ENCODE data around the gene SMIM20. TPM values are rescaled to one million over a fixed set of nuclear protein-coding genes. Genes with fewer than 3 reads are reported as not detected.

Gene SMIM20
- total and polyA plus RNA-seq, 9 of the 15 experiments (the other 6 are each of a cell fraction or from before 2014, with no cell fraction given): 25.1 to 51.0 (median 38.9) TPM

GRCh38 chr4:25915353-25915705 is 1.3 kb downstream of the SMIM20 start (continued):
- no peak for TF ChIP-seq SFPQ (IDR thresholded peaks at IDR 0.05; ENCODE audit: low read depth, low read length)
- TF ChIP-seq CXXC5 (CRISPR knock-in tag; IDR thresholded peaks at IDR 0.05): peak; percentile 35; the same call in 1 of the 2 replicates
- TF ChIP-seq ZNF707 (CRISPR knock-in tag; conservative IDR thresholded peaks at IDR 0.05): no peak
- TF ChIP-seq NFIX (CRISPR knock-in tag; IDR thresholded peaks at IDR 0.05; ENCODE audit: low read depth): no peak
- no peak for TF ChIP-seq ZHX1 (conservative IDR thresholded peaks at IDR 0.05; ENCODE audit: low read length)
- no peak for TF ChIP-seq THRAP3 (IDR thresholded peaks at IDR 0.05; ENCODE audit: borderline replicate concordance)
- TF ChIP-seq ZNF639 (CRISPR knock-in tag; conservative IDR thresholded peaks at IDR 0.05 in 1 of 2, IDR thresholded peaks at IDR 0.05 in 1 of 2): peak in 1 of 2 experiments; percentile 52; a peak in 1 of 4 replicates
- TF ChIP-seq ZBTB1 (CRISPR knock-in tag; IDR thresholded peaks at IDR 0.05; ENCODE audit: borderline replicate concordance, low read depth): no peak
- peak; percentile 53; the same call in 1 of the 2 replicates for TF ChIP-seq GATAD2B (IDR thresholded peaks at IDR 0.05; ENCODE audit: borderline replicate concordance)
- TF ChIP-seq STAT5A (IDR thresholded peaks at IDR 0.05; ENCODE audit: borderline replicate concordance, low read length): peak; percentile 73; the same call in 1 of the 2 replicates
- TF ChIP-seq MAFK (IDR thresholded peaks at IDR 0.05; ENCODE audit: low read length): 0 out of 2 replicates have a peak, but pooled peaks have one; percentile 14
- TF ChIP-seq ZNF146 (CRISPR knock-in tag; IDR thresholded peaks at IDR 0.05; ENCODE audit: unreplicated experiment): no peak
- TF ChIP-seq RBM15 (IDR thresholded peaks at IDR 0.05; ENCODE audit: insufficient read depth, low read length): no peak
- peak; percentile 48; the same call in 1 of the 2 replicates for TF ChIP-seq GATAD2A (IDR thresholded peaks at IDR 0.05)
- TF ChIP-seq CCNT2 (IDR thresholded peaks at IDR 0.05; ENCODE audit: borderline replicate concordance, extremely low read depth, insufficient read length, low read depth, low read length): peak; percentile 20
- TF ChIP-seq ZBTB17 (CRISPR knock-in tag; IDR thresholded peaks at IDR 0.05): no peak
- TF ChIP-seq HNRNPL (IDR thresholded peaks at IDR 0.05; ENCODE audit: low read depth, low read length): no peak
- no peak for TF ChIP-seq TSC22D4 (tag; IDR thresholded peaks at IDR 0.05)
- peak in 1 of 2 experiments; percentile 40; a peak in 1 of 4 replicates for TF ChIP-seq HDAC1 (IDR thresholded peaks at IDR 0.05)
- no peak for TF ChIP-seq TOE1 (IDR thresholded peaks at IDR 0.05; ENCODE audit: borderline replicate concordance)
- TF ChIP-seq TOE1 (CRISPR knock-in tag; IDR thresholded peaks at IDR 0.05; ENCODE audit: borderline replicate concordance, low read depth): no peak
- 0 out of 2 replicates have a peak, but pooled peaks have one; percentile 29 for TF ChIP-seq KDM2B (CRISPR knock-in tag; IDR thresholded peaks at IDR 0.05)
- TF ChIP-seq FOXA1 (IDR thresholded peaks at IDR 0.05; ENCODE audit: borderline replicate concordance): no peak
- no peak for TF ChIP-seq RFX7 (CRISPR knock-in tag; IDR thresholded peaks at IDR 0.05)
